ENCODE data around the gene CDC25B. TPM values are rescaled to one million over a fixed set of nuclear protein-coding genes. Genes with fewer than 3 reads are reported as not detected.
A peak's percentile ranks its signal among the peaks of the same experiment; 100 is the strongest.

CDC25B gene
- total and polyA plus RNA-seq, 2 of the 13 experiments (the other 11 are each of a cell fraction or from before 2014, with no cell fraction given): 14.5 to 19.4 TPM

- 70% methylated on average over 4 of the region's 4 CpGs for WGBS (ENCODE audit: low lambda C conversion rate)
- H3K4me2 ChIP-seq (ENCODE audit: low read depth, low read length): no peak overlapping the region
- in situ Hi-C loops (cut with HindIII; ENCODE audit: extremely low pct_ligation_motif_present, low pct_unique_long_range_greater_than_20kb): no loop called here
- TF ChIP-seq ZNF747 (CRISPR knock-in tag; IDR thresholded peaks at IDR 0.05; ENCODE audit: borderline replicate concordance): no peak
- peak; percentile 51; the same call in 1 of the 2 replicates for TF ChIP-seq POLR2G (IDR thresholded peaks at IDR 0.05; ENCODE audit: low read depth, low read length)
- peak; percentile 10; the same call in 1 of the 2 replicates for TF ChIP-seq KDM2A (CRISPR knock-in tag; IDR thresholded peaks at IDR 0.05; ENCODE audit: borderline replicate concordance, low read depth)
- TF ChIP-seq, protein P1, sequence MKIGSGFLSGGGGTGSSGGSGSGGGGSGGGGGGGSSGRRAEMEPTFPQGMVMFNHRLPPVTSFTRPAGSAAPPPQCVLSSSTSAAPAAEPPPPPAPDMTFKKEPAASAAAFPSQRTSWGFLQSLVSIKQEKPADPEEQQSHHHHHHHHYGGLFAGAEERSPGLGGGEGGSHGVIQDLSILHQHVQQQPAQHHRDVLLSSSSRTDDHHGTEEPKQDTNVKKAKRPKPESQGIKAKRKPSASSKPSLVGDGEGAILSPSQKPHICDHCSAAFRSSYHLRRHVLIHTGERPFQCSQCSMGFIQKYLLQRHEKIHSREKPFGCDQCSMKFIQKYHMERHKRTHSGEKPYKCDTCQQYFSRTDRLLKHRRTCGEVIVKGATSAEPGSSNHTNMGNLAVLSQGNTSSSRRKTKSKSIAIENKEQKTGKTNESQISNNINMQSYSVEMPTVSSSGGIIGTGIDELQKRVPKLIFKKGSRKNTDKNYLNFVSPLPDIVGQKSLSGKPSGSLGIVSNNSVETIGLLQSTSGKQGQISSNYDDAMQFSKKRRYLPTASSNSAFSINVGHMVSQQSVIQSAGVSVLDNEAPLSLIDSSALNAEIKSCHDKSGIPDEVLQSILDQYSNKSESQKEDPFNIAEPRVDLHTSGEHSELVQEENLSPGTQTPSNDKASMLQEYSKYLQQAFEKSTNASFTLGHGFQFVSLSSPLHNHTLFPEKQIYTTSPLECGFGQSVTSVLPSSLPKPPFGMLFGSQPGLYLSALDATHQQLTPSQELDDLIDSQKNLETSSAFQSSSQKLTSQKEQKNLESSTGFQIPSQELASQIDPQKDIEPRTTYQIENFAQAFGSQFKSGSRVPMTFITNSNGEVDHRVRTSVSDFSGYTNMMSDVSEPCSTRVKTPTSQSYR (CRISPR knock-in tag; IDR thresholded peaks at IDR 0.05; ENCODE audit: borderline replicate concordance): peak; percentile 52; the same call in 1 of the 2 replicates
- TF ChIP-seq ZNF224 (CRISPR knock-in tag; IDR thresholded peaks at IDR 0.05): 0 out of 2 replicates have a peak, but pooled peaks have one; percentile 32
- no peak for TF ChIP-seq ISX (CRISPR knock-in tag; conservative IDR thresholded peaks at IDR 0.05)
- 0 out of 2 replicates have a peak, but pooled peaks have one; percentile 7 for TF ChIP-seq TBX2 (CRISPR knock-in tag; IDR thresholded peaks at IDR 0.05; ENCODE audit: borderline replicate concordance)
- TF ChIP-seq ZFP82 (CRISPR knock-in tag; IDR thresholded peaks at IDR 0.05; ENCODE audit: borderline replicate concordance): peak; percentile 68; the same call in 1 of the 2 replicates
- TF ChIP-seq ISL2 (CRISPR knock-in tag; IDR thresholded peaks at IDR 0.05): 0 out of 2 replicates have a peak, but pooled peaks have one; percentile 20
- TF ChIP-seq XRCC5 (optimal IDR thresholded peaks at IDR 0.05; ENCODE audit: low read length): peak; percentile 8
- TF ChIP-seq POLR2AphosphoS5 (IDR thresholded peaks at IDR 0.05; ENCODE audit: low read depth, low read length): peak; percentile 39; the same call in 1 of the 2 replicates
- TF ChIP-seq, protein P2, sequence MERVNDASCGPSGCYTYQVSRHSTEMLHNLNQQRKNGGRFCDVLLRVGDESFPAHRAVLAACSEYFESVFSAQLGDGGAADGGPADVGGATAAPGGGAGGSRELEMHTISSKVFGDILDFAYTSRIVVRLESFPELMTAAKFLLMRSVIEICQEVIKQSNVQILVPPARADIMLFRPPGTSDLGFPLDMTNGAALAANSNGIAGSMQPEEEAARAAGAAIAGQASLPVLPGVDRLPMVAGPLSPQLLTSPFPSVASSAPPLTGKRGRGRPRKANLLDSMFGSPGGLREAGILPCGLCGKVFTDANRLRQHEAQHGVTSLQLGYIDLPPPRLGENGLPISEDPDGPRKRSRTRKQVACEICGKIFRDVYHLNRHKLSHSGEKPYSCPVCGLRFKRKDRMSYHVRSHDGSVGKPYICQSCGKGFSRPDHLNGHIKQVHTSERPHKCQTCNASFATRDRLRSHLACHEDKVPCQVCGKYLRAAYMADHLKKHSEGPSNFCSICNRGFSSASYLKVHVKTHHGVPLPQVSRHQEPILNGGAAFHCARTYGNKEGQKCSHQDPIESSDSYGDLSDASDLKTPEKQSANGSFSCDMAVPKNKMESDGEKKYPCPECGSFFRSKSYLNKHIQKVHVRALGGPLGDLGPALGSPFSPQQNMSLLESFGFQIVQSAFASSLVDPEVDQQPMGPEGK (CRISPR knock-in tag; IDR thresholded peaks at IDR 0.05): no peak
- TF ChIP-seq FOXJ3 (CRISPR knock-in tag; IDR thresholded peaks at IDR 0.05; ENCODE audit: borderline replicate concordance): no peak
- peak in 1 of 2 experiments; percentile 31; a peak in 1 of 4 replicates for TF ChIP-seq EP300 (IDR thresholded peaks at IDR 0.05; ENCODE audit: low read depth in 2 of 2, low read length in 2 of 2)
- no peak for TF ChIP-seq EP300 (CRISPR knock-in tag; IDR thresholded peaks at IDR 0.05; ENCODE audit: borderline replicate concordance)
- TF ChIP-seq ZNF235 (CRISPR knock-in tag; IDR thresholded peaks at IDR 0.05; ENCODE audit: borderline replicate concordance): no peak
- no peak for TF ChIP-seq JUN (CRISPR knock-in tag; IDR thresholded peaks at IDR 0.05)
- TF ChIP-seq TCF7 (IDR thresholded peaks at IDR 0.05; ENCODE audit: low read depth): 0 out of 2 replicates have a peak, but pooled peaks have one; percentile 30
- TF ChIP-seq ZMYM3 (CRISPR knock-in tag; IDR thresholded peaks at IDR 0.05): no peak
- no peak for TF ChIP-seq YY1 (IDR thresholded peaks at IDR 0.05; ENCODE audit: insufficient read depth, insufficient replicate concordance, low read depth, low read length)
- TF ChIP-seq ZNF563 (CRISPR knock-in tag; IDR thresholded peaks at IDR 0.05): 0 out of 2 replicates have a peak, but pooled peaks have one; percentile 48
These were observed 58.4 kb downstream of the CDC25B start for GRCh38 chr20:3854462-3854871.

More at GRCh38 chr20:3854462-3854871, 58.4 kb downstream of the CDC25B start:
- ATAC-seq (peak; percentile 65), DNase-seq (ENCODE audit: low spot score) (peak; percentile 70), FAIRE-seq (no peak)
- no peaks in the 10 kb centered on the region for H3K27me3 ChIP-seq (ENCODE audit: control insufficient read depth in 1 of 2, insufficient read depth in 2 of 2, low read length in 2 of 2)
- CTCF ChIA-PET (ENCODE audit: low intra/inter-chr PET ratio, low total read pairs): interaction anchor here (1.1 to 3.0 kb wide), 6 partner anchors 8 to 138 kb away, joined by 4 to 49 read pairs (median 7); partner anchors contain the start of genes AP5S1, CENPB and MAVS
- H3K79me2 ChIP-seq (ENCODE audit: insufficient read depth, low read length): no peaks in the 10 kb centered on the region
- no peak overlapping the region for H3K9ac ChIP-seq (ENCODE audit: insufficient read depth, low read depth, low read length)
- H3K9me3 ChIP-seq (ENCODE audit: low read length): no peaks in the 10 kb centered on the region
- POLR2A ChIA-PET: interaction anchor here (0.6 to 2.9 kb wide), 10 partner anchors 7 to 86 kb away, joined by 3 to 12 read pairs (median 5); partner anchors contain the start of genes AP5S1, CENPB and MAVS
- no peak overlapping the region for H3K4me3 ChIP-seq (replicated peaks in 1 of 3; ENCODE audit: insufficient read depth in 1 of 3, low read depth in 2 of 3, low read length in 3 of 3)
- H4K20me1 ChIP-seq (ENCODE audit: insufficient read depth, low read length): no peaks in the 10 kb centered on the region
- no peak overlapping the region for H2AFZ ChIP-seq (ENCODE audit: low read length)
- no TSS peak for BruUV-seq (replicated peaks)
- H3K27ac ChIP-seq (ENCODE audit: extremely low read length, insufficient read depth, low read length): peak overlapping the region; percentile 22
- H3K36me3 ChIP-seq (replicated peaks in 1 of 2; ENCODE audit: control insufficient read depth in 1 of 2, insufficient read depth in 2 of 2, low read length in 2 of 2): peaks cover 20 to 29% of the 10 kb centered on the region in 2 experiments
- H3K4me1 ChIP-seq (ENCODE audit: insufficient read depth, low read length): peaks cover 24% of the 10 kb centered on the region
- intact Hi-C loops (cut with micrococcal nuclease; ENCODE audit: unreplicated experiment): no loop called here

Measured in HepG2 (cell line).